GM21390 (cell line): ENCODE measurements around the gene IFITM5.
"Not testable (repeated sequence)": the region's sequence is repeated elsewhere in the genome, so short reads cannot be mapped to it uniquely, and the experiment has no call there.

Experiments used
- ATAC-seq: cut with Tn5 transposase; IDR thresholded peaks from one replicate; pipeline ENCODE4 v1.9.1; 2021; ENCODE audit not compliant: unreplicated experiment

The IFITM5 gene

GRCh38 chr11:296171-297050, 2.9 kb downstream of the IFITM5 start:
- ATAC-seq, result no peak

- ATAC-seq, result no peak
Observed at GRCh38 chr11:295351-296170, 3.8 kb downstream of the IFITM5 start.

DNA sequence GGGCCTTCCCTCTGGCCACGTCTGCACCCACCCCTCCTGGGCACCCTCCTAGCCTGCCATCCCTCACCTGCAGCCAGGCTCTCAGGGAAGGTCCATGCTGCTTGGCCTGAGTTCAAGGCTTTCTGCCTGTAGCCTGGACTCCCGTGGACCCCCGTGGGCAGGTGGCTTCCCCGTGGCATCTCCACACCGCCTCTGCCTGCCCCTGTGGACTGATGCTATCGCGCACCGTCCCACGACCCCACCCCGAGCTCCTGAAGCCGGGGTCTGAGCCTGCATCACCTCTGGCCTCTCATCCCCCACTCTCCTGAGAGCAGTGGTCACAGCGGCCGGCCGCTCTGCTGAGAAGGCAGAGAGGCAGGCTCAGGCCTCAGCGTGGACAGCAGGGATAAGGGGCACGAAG, 4.5 kb downstream of the IFITM5 start:
- no peak for ATAC-seq

GRCh38 chr11:293852-294661, 5.3 kb downstream of the IFITM5 start:
- ATAC-seq, result no peak

GRCh38 chr11:293271-293851, 6.0 kb downstream of the IFITM5 start:
- ATAC-seq, result no peak

DNA sequence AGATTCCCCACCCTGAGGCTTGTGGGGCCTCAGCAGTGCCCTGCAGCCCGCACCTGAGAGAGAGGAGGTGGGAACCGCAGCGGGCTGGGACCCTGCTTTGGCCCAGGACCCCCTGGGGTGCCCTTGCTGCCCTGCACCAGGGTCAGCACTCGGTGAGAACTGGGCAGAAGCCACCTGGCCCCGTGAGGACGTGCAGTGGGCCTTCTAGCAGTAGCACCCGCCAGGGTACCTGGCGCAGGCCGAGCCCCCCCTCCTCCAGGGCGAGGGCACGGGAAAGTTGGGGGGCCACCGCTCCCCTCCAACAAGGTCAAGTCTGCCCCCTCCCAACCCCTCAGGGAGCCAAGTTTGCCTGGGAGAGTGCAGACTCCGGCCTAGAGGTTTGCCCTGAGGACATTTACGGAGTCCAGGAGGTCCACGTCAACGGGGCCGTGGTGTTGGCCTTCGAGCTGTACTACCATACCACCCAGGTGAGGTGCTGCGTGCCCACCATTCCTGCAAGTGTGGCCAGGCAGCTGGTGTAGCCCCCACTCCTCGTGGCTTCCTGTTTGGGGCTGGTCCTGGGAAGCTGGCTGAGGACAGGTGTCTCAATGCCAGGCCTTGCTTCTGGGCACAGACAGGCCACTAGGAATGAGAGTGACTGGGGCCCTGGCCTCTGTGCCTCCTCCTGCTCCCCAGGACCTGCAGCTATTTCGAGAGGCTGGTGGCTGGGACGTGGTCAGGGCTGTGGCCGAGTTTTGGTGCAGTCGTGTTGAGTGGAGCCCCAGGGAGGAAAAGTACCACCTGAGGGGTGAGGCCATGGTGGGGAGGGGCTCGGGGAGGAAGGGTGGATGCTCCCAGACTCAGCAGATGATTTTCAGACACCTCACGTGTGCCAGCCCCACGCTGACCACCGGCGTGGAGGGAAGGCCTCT, 6.9 kb downstream of the IFITM5 start:
- no peak for ATAC-seq

- ATAC-seq, result no peak
Observed at GRCh38 chr11:291281-292210, 7.8 kb downstream of the IFITM5 start.

GRCh38 chr11:290621-291231, 8.6 kb downstream of the IFITM5 start:
- ATAC-seq, result no peak

GRCh38 chr11:289712-290620, 9.4 kb downstream of the IFITM5 start:
- ATAC-seq, result no peak

DNA sequence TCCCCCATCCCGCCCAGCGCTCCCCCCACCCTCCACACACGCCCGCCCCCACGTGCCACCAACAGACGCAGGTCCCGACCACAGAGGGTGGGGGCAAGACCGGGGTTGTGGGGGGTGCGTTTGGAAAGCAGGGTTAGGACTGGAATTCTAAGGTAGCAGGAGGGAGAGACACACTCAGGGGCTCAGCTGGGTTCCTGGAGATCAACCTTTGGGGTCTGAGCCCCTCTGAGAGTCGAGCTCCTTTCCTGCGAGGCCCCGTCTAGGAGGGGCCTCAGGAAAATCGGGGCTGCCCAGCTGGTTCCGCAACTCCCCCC, 10.0 kb downstream of the IFITM5 start:
- no peak for ATAC-seq

- peak; percentile 64 for ATAC-seq
Observed at GRCh38 chr11:288478-289397, 10.6 kb downstream of the IFITM5 start, which contains the start of gene PGGHG. Gene PGGHG, plus strand, starts transcription at chr11:289126. Its CDS starts 691 bp downstream, at chr11:289817.

DNA sequence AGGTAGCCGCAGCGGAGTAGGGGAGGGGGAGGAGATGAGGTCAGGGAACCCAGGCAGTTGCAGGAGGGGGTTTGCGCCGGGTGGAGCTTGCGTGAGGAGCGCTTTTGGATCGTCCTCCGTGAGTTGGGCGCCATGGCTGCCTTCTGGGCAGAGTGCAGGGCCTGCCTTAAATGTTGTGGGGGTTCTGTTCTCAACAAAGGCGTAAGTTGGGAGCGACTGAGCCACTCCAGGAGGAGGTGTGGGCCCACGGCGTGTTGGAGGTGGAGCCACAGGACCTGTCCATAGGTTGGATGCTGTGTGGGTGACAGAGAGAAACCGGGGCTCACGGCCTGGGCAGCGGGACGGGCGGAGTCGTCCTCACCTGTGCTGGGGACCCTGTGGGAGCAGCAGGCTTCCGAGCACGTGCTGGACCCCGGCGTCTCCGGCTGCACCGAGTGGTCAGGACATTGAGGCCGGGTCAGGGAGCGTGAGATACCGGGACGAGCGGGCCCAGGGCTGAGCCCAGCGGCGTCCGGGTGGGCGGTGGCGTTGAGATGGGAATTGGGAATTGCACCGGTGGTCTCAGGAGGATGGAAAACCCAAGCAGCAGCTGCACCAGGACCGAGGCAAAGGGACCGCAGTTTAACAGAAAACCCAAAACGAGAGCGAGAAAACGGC, 11.4 kb downstream of the IFITM5 start:
- ATAC-seq, result no peak

DNA sequence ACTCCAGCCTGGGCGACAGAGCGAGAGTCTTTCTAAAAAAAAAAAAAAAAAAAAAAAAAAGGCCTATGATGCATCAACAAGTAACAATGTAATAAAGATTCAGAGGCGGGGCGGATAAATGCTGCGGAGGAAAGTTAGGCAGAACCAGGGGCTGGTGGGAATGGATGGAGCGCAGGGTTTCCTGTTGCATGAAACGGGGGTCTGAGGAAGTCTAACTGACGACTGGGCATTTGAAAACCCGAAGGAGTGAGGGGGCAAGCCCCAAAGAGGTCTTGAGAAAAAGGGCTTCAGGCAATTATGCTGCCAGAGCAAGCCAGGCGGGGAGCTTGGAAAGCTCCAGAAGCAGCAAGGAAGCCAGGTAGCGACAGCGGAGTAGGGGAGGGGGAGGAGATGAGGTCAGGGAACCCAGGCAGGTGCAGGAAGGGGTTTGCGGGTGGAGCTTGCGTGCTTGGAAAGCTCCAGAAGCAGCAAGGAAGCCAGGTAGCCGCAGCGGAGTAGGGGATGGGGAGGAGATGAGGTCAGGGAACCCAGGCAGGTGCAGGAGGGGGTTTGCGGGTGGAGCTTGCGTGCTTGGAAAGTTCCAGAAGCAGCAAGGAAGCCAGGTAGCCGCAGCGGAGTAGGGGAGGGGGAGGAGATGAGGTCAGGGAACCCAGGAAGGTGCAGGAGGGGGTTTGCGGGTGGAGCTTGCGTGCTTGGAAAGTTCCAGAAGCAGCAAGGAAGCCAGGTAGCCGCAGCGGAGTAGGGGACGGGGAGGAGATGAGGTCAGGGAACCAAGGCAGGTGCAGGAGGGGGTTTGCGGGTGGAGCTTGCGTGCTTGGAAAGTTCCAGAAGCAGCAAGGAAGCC, 12.1 kb downstream of the IFITM5 start:
- not testable (repeated sequence) for ATAC-seq

GRCh38 chr11:285894-286220, 13.5 kb downstream of the IFITM5 start:
- ATAC-seq, result no peak
